ENCODE results near the gene HOXA7.

DNA sequence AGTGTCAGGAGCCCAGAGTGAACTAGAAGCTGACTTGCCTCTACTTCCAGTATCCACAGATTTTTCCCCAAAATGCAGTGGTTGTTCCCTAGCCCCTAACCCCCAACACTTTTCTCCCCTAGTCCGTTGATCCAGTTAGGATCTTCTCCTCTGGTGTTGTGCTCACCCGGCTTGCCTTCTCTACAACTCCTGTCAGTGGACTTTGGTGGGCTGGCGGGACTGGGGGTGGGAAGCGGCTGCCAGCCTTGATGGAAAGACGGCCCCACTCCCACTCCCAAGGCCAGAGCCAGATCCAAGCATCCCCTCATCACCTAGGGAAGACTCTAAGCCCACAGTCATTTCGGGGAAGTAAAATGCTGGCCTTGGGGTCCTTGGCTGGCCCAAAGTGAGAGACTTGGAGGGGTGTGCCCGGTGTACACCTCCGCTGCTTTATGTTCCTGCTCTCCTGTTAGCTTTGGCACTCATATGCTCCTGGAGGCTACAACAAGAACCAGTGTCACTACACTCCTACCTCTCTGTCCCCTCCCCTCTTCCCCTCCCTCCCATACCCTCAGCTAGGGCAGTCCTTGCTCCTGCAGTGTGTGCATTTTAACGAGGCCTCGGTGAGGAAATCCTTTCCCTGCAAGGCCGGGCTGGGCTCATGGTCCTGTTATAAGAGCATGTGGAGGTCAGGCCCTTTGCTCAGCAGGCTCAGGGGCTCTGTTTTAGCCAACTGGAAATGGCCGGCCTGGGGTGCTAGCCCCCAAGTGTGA is 18.6 kb upstream of the HOXA7 start:
- TF ChIP-seq, protein P1, sequence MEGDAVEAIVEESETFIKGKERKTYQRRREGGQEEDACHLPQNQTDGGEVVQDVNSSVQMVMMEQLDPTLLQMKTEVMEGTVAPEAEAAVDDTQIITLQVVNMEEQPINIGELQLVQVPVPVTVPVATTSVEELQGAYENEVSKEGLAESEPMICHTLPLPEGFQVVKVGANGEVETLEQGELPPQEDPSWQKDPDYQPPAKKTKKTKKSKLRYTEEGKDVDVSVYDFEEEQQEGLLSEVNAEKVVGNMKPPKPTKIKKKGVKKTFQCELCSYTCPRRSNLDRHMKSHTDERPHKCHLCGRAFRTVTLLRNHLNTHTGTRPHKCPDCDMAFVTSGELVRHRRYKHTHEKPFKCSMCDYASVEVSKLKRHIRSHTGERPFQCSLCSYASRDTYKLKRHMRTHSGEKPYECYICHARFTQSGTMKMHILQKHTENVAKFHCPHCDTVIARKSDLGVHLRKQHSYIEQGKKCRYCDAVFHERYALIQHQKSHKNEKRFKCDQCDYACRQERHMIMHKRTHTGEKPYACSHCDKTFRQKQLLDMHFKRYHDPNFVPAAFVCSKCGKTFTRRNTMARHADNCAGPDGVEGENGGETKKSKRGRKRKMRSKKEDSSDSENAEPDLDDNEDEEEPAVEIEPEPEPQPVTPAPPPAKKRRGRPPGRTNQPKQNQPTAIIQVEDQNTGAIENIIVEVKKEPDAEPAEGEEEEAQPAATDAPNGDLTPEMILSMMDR (IDR thresholded peaks at IDR 0.05), result no peak
- TF ChIP-seq POLR2A (IDR thresholded peaks at IDR 0.05), result no peak
- TF ChIP-seq POLR2AphosphoS5 (IDR thresholded peaks at IDR 0.05), result no peak
